ENCODE results near the gene MPRIP.
"Not testable (repeated sequence)": the region's sequence is repeated elsewhere in the genome, so short reads cannot be mapped to it uniquely, and the experiment has no call there.

Gene MPRIP

DNA sequence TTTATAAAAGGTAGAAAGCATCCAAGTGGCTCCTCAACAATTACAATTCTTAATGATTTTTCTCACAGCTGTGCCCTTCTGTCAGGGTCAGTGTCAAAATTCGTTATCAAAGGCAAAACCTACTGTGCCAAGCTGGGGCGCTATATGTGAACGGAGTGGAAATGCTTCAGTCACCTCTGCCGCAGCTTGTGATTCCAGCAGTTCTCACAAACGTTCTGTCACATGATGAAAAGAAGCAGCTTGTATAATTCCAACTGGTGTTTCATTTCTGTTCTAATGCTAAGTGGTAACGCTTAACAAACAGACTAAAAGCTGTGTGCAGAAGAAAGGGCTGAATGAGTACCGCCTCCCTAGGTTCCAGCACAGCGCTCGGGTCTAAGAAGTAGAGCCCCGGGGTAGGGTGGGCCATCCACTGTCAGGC, 149.7 kb downstream of the MPRIP start:
- no peak for DNase-seq

- DNase-seq: not testable (repeated sequence)
Observed at GRCh38 chr17:17195466-17195865, 153.2 kb downstream of the MPRIP start.

DNA sequence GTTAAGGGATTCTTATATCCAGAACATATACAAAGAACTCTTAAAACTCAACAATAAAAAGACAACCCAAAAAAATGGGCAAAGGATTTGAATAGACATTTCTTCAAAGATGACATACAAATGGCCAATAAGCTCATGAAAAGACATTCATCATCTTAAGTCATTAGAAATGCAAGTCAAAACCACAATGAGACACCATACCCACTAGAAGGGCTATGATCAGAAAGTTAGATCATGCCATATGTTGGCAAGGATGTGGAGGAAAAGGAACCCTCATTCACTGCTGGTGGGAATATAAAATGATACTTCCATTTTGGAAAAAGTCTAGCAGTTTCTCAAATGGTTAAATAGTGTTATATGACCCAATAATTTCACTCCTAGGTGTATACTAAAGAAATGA, 154.5 kb downstream of the MPRIP start:
- no peak for DNase-seq

DNA sequence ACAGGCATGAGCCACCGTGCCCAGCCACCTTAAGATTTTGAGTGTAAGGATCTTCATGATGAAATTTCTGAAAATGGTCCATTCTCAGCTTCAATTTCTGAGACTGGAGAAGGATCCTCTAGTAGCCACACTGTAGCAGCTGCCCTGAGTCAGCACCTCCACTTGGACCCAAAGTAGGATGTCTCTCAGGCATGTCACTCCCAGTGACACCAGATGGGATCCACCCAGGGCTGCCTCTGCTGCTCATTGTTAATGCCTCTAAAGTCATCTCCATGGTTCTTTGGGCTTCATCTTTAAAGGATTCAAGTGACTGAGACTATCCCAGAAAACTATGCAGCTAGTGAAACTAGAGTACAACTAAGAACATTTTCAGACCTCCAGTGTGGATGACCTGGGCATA, 156.0 kb downstream of the MPRIP start:
- DNase-seq: no peak

DNA sequence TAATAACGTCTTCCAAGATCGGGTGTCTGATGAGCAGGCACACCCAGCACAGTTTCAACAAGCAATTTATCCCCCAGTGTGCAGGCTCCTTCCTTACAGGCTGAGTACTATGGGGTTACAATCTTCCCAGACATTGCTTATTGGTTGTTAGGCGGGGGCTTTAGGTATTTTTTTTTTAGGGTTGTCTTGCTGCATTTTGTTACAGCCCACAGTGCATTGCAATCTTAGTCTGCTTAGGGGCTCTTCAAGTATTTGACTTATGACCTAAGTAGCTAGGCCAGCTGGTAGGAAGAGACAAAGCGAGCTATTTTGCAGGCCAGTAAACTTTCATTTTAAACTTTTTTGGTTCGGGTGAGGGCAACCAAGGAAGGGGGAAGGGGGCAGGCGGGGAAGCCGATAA, 158.1 kb downstream of the MPRIP start:
- DNase-seq: no peak

GRCh38 chr17:17200831-17201230, 158.6 kb downstream of the MPRIP start:
- no peak for DNase-seq

- DNase-seq: no peak
Observed at GRCh38 chr17:17201271-17201670, 159.0 kb downstream of the MPRIP start.

- DNase-seq: no peak
Observed at GRCh38 chr17:17201907-17202306, 159.7 kb downstream of the MPRIP start.

GRCh38 chr17:17203173-17203730, 161.0 kb downstream of the MPRIP start:
- DNase-seq: no peak

DNA sequence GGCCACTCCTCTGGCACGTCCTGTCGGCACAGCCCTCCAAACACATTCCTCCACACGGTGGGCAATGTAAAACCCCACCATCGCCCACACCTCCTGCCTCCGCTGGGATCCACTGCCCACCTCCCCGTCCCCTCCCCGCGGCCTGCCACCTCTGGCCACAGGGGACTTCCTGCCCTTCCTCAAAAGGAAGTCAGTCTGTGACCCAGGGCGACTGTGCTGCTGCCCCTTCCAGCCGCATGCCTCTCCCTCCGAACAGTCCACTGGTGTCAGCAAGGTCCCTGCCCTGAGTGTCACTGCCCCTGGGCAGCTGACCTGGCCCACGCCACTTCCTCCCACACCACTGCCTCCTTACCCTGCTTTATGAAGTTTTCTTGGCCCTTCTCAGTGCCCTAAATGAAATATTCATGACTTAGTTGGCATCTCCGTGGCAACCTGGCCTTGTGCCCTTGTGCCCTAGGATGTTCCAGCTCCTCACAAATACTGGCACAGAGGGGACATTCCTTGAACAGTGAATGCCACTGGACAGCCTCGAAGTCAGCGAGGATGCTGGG, 161.9 kb downstream of the MPRIP start:
- no peak for DNase-seq

DNA sequence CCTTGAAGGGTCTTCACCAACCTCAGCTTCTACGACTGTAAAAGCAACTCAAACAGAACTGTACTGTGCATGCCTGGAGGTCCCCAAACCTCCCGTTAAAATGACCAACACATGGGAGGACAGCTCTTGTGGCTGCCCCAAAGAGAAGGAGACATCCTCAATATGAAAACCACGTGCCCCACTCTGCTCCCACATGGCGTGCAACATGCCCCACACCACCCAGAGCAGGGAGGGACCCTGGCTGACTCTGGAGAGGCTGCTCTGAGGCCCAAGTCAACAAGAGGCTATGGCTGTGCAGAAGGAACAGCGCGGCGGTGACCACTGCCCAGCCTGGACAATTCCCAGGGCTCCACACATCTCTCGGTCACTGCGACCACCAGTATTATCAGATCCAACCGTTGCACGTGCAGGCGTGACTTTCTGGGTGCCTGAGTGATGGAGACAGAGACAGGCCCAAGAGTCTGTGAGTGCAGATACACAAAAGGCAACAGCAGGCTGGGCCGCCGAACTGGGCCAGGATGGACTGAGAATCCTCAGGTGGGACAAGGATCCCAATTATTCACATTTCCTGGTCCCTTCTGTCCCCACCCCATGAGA, 162.5 kb downstream of the MPRIP start:
- no peak for DNase-seq

DNA sequence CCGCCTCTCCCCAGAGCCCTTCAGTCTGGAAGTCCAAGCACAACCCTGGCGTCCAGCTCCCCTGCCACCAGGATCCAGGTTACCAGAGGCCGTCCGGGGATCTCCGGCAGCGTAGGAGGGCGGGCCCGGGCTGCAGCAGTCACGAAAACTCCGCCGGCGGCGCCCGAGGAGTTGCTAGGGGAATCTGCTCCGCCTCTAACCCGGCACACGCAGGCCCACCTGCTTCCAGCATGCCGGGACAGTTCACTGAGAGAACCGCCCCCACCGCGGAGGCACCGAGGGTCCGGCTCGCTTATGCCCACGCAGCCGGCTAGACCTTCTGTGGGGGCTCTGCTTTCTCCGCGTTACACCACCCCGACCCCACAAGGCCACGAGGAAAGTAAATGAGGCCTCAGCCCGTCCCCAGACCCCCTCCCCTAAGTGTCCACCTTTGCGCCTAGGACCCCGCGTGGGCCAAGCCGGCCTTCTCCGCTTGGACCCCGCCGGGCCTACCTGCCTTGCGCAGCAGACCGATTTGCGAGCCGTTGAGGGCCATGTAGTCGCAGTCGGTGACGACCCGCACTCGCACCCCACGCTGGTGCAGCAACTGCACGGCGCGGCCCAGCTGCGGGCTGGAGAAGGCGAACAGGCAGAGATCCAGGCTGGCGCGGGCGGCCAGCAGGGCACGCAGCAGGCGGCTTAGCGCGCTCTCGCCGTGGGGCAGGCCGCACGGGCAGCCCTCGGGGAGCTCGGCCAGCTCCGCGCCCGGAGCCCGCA, 163.3 kb downstream of the MPRIP start:
- DNase-seq: peak; percentile 50

GRCh38 chr17:17206124-17206912, 164.1 kb downstream of the MPRIP start, which contains the start of gene PLD6:
TSS of gene PLD6 (minus strand) at chr17:17206333. CDS start at chr17:17206286, 47 bp downstream.
- DNase-seq: peak; percentile 94

DNA sequence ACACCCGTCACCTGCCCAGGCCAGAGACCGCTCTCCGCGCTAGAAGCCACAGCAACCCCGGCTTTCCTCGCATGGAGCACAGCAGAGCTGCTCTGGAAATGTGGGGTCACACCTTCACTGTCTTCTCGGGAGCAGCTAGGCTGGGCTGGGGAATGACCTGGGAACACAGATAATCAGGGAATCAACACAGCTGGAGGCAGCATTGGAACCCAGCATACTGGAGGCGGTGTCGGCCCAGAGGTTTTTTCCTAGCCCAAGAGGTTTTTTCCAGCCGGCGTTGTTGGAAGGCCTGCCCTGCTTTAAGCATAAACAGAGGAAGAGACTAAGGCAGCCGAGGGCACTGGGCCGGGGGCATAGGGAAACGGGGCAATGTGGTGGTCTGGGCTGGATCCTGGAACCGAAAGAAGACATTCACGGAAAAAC, 164.7 kb downstream of the MPRIP start:
- no peak for DNase-seq

- DNase-seq: no peak
Observed at GRCh38 chr17:17207998-17208397, 165.7 kb downstream of the MPRIP start.

DNA sequence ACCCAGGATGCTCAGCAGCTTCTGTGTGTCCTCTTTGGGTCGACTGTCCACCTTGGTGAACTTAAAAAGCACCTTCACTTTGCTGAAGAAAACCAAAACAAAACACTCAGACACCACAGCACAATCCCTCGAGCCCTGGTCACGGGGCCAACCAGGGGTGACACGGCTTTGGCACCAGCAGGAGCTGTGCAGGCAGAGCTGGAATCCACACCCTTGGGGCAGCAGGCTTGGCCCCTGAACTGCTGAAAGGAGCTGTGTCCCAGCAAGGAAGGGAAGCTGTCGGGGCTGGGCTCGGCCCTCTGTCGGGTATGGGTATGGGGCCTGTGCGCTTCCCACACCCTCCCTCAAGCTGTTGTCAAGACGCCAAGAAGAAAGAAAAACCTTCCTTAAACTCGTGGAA, 171.5 kb downstream of the MPRIP start:
- no peak for DNase-seq

GRCh38 chr17:17214646-17215436, 172.6 kb downstream of the MPRIP start:
- DNase-seq: no peak

DNA sequence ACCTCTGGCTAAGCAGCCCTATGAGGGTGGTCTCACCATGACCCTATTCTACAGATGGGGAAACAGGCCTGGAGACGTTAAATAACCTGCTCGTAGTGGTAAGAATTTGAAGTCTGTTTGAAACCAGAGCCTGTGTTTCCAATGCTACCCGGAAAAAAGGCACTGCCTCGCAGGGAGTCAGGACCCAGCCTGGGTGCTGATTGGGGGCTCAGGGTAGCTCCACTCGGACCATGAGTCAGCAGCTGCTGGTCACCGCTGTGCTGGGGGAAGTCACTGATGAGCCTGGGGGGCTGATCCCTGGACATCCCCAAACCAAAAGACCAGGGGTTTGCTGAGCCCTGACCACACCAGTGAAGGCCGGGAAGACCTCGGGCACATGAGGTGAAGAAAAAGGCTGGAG, 173.3 kb downstream of the MPRIP start:
- no peak for DNase-seq

DNA sequence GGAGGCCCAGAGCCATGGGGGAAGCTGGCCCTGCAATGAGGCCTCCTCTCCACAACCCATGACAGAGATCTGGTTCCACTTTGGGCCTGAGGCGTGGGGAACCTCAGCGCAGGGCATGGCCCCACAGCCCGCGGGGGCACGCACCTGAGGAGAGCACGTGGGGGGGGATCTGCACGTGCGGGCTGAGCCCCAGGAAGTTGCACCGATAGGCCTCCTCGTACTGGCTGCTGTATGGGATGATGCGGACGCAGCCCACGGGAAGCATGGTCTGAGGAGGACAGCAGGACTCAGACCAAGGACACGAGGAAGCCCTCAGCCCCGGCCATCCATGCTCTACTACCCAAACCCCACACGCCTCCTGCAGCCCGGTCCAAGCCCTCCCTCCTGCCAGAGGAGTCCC, 174.0 kb downstream of the MPRIP start:
- no peak for DNase-seq

- DNase-seq: no peak
Observed at GRCh38 chr17:17216776-17217175, 174.5 kb downstream of the MPRIP start.

DNA sequence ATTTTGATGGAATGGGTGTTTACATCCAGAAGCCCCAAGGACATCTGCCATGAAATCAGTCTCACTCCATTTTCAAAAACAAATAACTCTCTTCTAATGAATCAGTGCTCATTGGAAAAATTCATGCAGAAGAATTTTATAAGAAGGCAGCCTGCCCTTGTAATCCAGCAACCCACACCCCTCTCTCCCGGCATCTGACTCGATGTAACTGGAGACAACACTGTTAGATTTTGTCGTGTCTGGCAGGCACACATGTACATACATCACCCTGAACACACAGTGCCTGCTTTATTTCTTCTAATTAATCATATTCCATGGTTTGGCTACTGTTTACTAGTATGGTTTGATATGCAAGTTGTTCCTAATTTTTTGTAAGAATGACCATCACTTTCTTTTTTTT, 175.7 kb downstream of the MPRIP start:
- no peak for DNase-seq

DNA sequence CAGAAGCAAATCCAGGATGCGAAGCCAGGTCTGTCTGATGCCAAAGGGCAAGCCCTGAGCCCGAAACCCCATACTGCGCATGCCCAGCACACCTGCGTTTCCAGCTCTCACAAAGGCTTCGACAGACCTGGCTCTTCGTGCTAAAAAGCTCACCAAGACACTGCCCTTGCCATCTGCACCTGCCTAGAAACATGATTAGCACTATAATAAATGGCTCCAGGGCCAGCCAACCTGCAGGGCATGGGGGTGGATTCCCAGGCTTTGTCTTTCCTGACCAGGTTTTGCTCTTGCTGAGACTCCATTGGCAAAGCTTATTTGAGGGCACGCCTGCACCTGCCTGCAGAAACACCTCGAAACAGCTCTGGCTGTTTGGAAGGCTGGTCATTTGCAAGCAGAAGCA, 178.3 kb downstream of the MPRIP start:
- DNase-seq: no peak
